CD1c-positive myeloid dendritic cell (primary cell): ENCODE results near the gene SSBP2.

ENCODE experiments used
- DNase-seq: peaks from one replicate; pipeline ENCODE4 v3.0.0-alpha.2; 2016; ENCODE audit errors: extremely low spot score

SSBP2 gene

GRCh38 chr5:81590498-81591384, 160.2 kb downstream of the SSBP2 start:
- no peak for DNase-seq

- DNase-seq, result no peak
Measured at GRCh38 chr5:81579262-81579924, 171.5 kb downstream of the SSBP2 start.

- no peak for DNase-seq
Measured at GRCh38 chr5:81577091-81577490, 173.8 kb downstream of the SSBP2 start.

GRCh38 chr5:81575924-81576323, 175.0 kb downstream of the SSBP2 start:
- no peak for DNase-seq

- DNase-seq, result no peak
Measured at GRCh38 chr5:81572201-81572600, 178.7 kb downstream of the SSBP2 start.

GRCh38 chr5:81558188-81558587, 192.7 kb downstream of the SSBP2 start:
- DNase-seq, result no peak

- DNase-seq, result no peak
Measured at GRCh38 chr5:81556809-81557208, 194.1 kb downstream of the SSBP2 start.

- no peak for DNase-seq
Measured at GRCh38 chr5:81555865-81556264, 195.0 kb downstream of the SSBP2 start.

- no peak for DNase-seq
Measured at GRCh38 chr5:81554647-81555046, 196.2 kb downstream of the SSBP2 start.

GRCh38 chr5:81553567-81554212, 197.2 kb downstream of the SSBP2 start:
- DNase-seq, result no peak

- DNase-seq, result no peak
Measured at GRCh38 chr5:81552852-81553566, 197.9 kb downstream of the SSBP2 start.

GRCh38 chr5:81549123-81549522, 201.8 kb downstream of the SSBP2 start:
- DNase-seq, result no peak

GRCh38 chr5:81547001-81547400, 203.9 kb downstream of the SSBP2 start:
- no peak for DNase-seq

GRCh38 chr5:81545911-81546310, 205.0 kb downstream of the SSBP2 start:
- DNase-seq, result no peak

GRCh38 chr5:81544351-81545018, 206.4 kb downstream of the SSBP2 start:
- DNase-seq, result no peak

GRCh38 chr5:81542242-81542641, 208.7 kb downstream of the SSBP2 start:
- no peak for DNase-seq

- DNase-seq, result no peak
Measured at GRCh38 chr5:81537905-81538547, 212.9 kb downstream of the SSBP2 start.

- no peak for DNase-seq
Measured at GRCh38 chr5:81534441-81534840, 216.5 kb downstream of the SSBP2 start.

GRCh38 chr5:81533629-81534405, 217.1 kb downstream of the SSBP2 start:
- no peak for DNase-seq

GRCh38 chr5:81530919-81531318, 220.0 kb downstream of the SSBP2 start:
- no peak for DNase-seq
